Stimulated activated CD8-positive, alpha-beta memory T cell treated with anti-CD3 and anti-CD28 coated beads, Interleukin-15, amount 100 ng/mL, for 24 hours (primary cell): ENCODE measurements around the gene WNT7A.
"Not testable (repeated sequence)": the region's sequence is repeated elsewhere in the genome, so short reads cannot be mapped to it uniquely, and the experiment has no call there.

ENCODE experiments used
- DNase-seq: peaks from one replicate; pipeline ENCODE4 v3.0.0-alpha.2; 2020; ENCODE audit warnings: low read depth

The WNT7A gene

DNA sequence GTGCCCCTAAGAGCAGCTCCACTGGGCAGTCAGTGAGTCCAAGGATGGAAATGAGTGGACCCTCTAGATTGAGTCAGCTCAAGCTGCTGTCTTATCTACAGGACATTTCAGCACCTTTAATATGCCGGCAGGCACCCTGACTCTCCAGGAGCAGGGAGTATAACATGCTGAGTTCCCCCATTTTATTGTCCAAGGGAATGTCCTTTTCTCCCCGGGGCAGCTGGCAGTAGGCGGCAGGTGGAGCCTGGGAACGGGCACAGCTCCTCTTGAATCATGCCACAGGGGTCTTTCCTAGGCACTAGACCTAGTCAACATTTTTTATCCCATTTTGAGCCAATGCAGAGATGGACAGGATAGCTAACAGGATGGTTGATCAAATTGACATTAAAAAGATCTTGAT, 14.8 kb downstream of the WNT7A start:
- DNase-seq: no peak

DNA sequence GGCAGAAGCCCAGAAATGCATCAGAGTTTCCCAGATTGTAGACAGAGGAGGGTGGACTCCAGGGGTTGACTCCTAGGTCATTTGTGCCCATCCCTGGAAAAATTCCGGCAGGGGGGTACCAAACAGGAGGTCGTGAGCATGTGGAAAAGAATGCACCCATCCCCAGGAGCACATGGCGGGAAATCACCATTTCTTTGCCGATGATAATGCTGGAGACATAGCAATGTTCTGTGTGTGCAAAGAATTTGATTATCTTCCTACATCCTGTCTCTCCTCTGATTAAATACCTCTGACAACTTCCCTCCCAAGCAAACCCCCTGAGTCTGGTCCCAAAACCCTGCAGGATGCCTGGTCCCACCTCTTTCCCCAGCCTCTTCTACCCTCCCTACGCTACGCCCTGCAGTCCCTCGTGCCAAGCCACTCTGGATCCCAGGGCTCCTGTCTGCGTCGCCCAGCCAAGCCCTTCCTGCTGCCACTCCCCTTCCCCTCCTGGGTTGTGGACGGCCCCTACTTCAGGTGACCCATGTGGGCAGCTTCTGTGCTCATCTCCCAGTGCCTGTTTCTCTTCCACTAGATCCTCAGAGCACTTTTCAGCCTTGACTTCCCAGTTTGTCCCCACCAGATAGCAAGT, 15.8 kb downstream of the WNT7A start:
- no peak for DNase-seq

DNA sequence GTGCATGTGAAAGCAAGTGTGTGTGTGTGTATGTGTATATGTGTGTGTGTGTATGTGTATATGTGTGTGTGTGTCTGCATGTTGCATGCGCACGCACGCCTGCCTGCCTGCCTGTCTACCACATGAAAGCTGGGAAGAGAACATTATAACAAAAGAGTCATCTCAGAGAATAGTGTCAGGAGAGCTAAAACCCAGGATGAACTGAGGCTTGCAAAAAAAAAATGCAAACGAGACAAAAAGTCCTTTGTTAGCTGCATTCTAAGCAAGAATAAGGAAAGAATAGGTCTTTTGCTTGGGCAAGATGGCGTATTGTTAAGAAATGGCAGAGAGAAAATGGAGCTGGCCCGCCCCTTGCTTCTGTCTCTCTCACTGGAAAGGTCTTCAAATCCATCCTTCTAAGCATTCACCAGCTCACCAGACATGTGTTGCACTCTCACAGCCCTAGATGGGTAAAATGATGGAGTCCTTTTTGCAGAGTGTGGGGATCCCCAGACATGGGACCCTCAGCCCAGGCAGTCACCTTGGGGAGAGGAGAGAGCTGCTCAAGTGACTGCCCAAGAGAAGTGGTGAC, 16.4 kb downstream of the WNT7A start:
- DNase-seq: no peak

DNA sequence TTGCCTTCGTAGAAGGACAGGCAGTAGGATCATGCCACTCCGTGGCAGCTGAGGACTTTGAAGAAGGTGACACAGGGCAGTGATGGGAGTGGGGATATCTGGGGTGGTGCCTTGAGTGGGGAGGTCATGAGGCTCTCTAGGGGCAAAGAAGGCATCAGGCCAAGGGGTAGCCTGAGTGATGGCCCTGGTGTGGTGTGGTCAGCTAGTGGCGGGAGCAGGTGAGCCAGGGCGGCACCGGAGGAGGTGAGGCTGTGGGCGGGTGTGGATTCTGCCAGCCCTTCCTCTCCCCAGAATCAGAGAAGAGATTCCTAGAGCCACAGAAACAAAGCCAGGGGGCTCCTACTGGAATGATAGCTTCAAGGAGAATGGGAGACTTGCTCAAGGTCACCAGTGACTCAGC, 18.4 kb downstream of the WNT7A start:
- DNase-seq: no peak

DNA sequence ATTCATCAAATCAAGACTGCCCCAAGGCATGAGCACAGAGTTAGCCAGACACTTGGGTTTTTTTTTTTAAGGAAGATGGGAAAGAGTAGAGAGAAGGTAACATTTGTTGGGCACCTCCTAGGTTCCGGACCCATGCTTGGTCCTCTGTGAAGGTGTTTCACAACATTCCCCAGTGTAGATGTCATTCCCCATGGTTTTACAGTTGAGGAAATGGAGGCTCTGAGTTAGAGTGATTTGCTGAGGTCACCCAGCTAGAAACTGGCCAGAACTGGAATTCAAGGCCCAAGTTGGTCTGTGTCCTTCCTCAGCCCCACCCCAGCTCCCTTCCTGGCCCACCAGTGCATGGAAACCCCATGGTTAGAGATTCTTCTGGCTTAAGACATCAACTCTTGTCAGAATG, 19.9 kb downstream of the WNT7A start:
- no peak for DNase-seq

DNA sequence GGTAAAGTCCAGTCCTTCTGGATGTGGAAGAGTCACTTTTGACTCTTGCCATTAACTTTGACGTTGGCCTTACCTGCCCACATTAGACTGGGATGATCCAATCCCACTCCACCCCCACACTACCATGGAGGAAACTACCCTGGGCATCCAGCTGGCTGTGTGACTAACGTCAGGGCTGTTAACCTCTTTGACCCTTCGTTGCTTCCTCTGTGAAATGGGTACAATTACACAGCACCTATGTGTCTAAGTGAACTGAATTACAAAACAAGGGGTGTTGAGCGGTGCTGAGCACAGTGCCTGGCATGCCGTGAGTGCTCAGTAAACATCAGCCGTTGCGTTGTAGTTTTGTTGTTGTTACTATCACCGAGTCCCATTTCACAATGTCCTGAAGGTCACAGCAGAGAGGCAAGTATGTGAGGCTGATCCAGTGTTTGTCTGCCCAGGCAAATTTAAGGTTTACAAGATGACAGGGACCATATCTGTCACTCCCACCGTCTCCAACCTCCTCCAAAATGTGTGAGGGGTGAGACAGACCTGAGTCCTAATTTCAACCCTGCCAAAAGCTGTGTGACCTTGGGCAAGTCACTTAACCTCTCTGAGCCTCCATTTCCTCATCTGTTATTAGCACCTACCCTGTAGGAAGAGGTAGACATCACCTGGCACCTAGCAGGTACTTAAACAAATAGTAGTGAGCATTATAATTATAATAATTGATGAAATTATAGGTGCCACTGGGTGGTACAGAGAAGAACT, 20.9 kb downstream of the WNT7A start:
- DNase-seq: no peak

DNA sequence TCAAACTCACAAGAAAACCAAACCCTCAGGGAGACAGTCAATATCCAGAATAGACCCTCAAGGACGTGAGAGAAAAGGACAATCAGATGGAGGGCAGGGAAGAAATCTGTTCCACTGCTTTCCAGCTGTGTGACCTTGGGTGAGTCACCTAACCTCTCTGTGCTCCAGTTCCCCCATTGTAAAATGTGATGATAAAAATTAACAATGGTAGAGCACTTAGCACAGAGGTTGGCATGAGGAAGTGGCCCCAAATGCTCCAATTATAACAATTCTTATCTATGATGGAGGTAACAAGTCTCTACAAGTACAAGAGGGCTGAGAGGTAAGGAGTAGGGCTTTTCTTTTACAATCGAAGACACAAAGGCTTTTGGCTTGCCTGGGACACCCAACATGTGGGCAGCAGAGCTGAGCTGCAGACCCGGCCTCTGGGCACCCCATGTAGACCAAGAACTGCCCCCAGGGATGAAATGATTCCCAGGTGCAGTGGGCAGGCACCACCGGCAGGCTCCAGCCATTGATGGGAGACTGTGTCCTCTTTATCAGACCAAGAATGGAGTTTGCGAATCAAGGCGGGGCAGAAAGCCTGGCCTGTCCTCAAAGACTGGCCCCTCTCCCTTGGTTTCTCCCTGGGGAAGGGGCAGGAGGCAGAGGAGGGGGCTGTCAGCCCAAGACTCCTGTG, 22.0 kb downstream of the WNT7A start:
- no peak for DNase-seq

DNA sequence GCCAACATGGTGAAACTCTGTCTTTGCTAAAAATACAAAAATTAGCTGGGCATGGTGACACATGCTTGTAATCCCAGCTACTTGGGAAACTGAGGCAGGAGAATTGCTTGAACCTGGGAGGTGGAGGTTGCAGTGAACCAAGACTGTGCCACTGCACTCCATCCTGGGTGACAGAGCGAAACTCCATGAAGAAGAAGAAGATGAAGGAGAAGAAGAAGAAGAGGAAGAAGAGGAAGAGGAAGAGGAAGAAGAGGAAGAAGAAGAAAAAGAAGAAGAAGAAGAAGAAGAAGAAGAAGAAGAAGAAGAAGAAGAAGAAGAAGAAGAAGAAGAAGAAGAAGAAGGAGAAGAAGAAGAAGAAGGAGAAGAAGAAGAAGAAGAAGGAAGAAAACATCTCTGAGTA, 23.2 kb downstream of the WNT7A start:
- DNase-seq: not testable (repeated sequence)

DNA sequence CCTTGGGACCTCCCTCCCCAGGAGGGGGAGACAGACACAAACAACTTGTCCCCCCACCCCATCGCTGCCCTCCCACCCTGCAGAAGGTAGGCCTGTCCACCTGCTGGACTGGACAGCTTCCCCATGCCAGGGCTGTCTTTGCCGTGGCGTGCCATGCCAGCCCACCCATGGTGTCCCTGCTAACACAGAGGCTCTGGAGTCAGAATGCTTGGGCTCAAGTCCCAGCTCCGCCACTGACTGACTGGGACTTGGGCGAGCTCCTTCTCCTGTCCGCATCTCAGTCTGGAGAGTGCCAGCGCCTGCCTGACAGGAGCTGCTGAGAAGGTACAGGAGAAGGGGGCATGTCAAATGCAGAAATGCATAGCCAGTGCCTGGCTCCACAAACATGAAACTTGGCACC, 23.9 kb downstream of the WNT7A start:
- DNase-seq: no peak

DNA sequence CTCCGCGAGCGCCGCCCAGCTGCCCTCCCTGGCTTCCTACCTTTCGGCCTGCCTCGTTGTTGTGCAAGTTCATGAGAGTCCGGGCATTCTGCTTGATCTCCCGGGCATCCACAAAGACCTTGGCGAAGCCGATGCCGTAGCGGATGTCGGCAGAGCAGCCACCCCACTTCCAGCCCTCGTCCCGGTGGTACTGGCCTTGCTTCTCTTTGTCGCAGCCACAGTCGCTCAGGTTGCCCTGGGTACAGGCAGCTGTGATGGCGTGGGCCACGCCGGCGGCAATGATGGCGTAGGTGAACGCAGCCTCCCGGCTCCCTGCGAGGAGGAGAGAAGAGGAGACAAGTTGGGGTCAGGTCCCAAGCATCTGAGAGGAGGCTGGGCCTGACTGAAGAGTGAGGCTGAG, 25.4 kb downstream of the WNT7A start:
- no peak for DNase-seq

DNA sequence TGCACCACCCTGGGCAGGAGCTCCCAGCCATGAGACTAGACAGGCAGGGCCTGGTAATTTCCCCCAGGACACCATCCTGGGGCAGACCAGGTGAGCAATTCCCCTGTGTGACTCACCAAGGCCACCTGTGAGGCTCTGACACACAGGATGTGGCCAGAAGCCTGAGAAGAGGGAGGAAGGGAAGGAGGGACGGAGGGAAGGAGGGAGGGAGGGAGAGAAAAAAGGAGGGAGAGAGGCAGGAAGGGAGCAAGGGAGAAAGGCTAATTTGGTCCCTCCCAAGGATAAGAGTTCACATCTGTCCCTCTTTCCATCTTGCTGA, 25.9 kb downstream of the WNT7A start:
- DNase-seq: no peak

DNA sequence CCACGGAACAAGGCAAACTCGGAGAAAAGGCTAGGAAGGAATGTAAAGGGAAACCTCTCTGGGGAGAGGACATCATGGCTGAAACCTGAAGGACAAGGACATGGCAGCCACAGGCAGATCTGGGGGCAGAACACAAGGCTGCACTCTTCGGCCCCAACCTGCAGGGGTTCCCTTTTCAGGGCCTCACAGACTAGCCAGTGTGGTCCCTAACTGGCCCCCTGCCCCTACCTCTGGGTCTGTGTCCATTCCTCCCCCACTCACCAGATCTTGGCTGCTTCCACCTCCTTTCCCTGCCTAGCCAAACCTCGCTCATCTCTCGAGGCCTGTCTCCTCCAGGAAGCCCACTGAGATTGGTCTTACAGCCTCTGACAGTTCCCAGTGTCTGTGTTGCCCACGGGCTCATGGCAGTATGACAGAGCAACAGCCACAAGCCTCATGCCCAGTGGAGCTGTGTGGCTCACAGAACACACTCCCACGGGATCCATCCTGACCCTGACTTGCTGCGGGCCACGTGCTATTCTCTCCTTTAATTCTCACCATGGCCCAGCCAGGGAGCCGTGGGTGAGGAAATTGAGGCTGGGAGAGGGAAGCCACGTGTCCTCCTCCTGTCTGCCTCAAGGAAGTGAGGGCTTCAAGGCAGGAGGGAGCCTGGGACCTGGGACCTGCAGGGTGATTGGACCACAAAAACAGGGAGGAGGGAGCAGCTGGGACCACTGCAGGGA, 26.5 kb downstream of the WNT7A start:
- no peak for DNase-seq

DNA sequence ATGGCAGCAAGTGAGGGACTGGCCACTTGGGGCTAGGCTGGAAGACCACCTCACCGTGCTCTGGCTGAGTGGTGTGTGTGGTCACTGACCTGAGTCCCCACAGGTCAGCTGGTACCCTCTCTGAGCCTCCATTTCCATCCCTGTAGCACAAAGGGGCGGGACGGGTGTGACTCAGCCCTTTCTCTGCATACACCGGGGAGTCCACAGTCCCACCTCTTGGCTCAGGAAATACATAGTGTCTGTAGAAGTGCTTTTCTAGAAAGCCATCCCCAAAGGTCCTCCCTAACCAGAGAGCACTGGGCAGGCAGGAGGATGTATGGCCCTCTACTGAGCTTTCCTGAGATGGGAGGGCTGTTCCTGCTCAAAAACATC, 27.2 kb downstream of the WNT7A start:
- no peak for DNase-seq

DNA sequence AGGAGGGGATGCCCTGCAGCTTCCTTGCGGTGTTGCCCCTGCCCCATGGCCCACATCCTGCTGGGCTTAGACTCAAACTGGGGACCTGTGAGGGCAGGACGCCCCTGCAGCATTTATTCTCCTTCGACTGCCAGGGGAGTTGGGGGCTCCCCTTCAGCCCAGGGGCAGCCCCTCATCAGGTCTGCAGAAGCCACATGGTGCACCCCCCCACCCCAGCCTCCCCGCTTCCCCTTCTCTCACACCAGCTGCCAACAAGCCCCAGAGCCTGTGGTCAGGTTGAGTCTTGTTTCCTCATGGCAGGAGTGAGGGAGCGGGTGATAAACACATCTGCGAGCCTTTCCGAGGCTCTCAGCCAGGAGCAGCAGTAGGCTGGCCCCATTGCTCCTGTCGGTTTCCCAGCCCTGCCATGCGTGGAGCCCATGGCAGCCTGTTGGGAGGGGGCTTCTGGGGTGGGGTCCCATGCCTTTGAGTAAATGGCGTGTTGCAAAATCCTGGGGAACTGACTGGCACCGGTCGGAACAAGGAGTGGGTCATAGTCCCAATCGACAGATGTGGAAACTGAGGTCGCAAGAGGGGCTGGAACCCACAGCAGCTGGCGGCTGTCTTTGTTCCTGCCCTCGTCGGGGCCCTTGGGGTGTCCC, 27.8 kb downstream of the WNT7A start:
- DNase-seq: no peak

DNA sequence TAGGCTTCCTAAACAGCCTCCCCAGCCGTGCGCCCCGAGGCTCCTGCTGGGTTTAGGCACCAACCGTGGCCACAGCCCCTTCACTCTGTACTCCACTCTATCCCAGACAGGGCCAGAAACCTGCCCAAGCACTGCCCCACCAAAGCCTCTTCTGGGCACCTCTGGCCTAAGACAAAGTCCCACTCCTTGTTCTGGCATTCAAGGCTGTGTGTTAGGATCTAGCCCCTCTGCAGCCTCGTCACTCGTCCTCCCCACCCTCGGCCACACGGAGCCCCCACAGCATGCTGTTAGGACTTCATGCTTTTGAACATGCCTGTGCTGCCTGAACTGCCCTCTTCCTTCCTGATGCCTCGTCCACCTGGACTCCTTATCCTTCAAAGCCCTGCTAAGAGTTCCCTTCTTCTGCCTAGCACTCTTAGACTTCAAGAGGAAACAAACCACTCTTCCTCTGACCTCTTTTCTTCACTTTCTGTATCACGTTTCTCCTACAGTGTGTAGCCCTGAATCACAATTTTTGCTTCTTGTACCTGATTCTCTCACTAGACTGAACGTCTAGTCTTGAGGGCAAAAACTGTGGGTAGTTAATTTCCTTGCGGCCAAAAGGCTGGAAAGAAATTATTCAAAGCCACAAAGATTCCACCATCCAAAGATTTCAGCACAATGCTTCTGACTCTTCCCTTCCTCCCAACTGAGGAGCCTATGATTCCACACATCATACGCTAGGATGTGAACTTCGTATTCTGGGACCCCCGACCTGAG, 28.6 kb downstream of the WNT7A start:
- DNase-seq: no peak

DNA sequence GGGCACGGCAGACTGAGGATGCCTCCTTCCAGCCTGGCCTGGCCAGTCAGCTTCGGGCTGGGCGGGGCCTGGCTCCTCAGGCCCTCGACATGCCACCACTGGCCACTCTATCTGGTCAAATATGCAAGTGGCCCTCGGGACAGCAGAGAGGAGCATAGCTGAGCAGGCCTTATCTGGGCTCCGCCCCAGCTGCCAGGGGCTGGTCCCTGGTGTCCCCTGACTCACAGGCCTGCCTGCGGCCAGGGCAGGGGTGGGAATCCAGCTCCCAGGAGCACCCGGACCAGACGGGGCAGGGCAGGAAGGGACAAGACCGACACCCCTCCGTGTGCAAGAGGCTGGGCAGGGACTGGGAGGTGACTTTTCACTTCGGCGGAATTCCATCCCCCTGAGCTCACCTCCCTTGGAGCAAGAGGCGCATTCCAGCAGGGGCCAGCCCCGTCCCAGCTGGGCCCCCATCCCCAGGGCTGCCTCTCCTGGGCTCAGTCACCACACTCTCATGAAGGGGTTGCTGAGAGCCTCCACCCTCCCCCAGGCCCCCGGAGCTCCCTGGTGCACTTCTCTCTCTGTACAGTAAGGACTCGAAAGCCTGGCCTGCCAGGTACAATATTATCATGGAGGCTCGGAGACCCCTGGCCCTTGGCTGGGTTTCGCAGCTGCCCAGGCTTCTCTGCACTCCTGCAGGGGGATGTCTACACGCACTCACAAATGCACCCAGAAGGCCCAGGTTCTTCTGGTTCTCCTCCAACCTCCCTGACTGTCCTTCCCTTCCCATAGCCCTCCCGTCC, 29.5 kb downstream of the WNT7A start:
- DNase-seq: no peak

DNA sequence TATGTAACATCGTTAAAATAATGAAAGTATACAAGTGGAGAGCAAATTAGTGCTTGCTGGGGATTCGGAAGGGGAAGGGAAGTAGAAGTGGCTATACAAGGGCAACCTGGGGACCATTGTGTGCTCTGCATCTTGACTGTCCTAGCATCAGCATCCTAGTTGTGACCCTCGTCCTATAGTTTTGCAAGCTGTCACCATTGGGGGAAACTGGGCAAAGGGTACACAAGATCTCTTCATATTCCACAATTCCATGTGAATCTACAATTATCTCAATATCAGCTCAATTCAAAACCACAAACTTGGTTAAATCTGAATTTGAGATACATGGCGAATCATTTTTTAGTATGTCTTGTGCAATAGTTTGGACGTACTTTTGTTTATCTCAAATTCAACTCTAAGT, 30.9 kb downstream of the WNT7A start:
- no peak for DNase-seq

DNA sequence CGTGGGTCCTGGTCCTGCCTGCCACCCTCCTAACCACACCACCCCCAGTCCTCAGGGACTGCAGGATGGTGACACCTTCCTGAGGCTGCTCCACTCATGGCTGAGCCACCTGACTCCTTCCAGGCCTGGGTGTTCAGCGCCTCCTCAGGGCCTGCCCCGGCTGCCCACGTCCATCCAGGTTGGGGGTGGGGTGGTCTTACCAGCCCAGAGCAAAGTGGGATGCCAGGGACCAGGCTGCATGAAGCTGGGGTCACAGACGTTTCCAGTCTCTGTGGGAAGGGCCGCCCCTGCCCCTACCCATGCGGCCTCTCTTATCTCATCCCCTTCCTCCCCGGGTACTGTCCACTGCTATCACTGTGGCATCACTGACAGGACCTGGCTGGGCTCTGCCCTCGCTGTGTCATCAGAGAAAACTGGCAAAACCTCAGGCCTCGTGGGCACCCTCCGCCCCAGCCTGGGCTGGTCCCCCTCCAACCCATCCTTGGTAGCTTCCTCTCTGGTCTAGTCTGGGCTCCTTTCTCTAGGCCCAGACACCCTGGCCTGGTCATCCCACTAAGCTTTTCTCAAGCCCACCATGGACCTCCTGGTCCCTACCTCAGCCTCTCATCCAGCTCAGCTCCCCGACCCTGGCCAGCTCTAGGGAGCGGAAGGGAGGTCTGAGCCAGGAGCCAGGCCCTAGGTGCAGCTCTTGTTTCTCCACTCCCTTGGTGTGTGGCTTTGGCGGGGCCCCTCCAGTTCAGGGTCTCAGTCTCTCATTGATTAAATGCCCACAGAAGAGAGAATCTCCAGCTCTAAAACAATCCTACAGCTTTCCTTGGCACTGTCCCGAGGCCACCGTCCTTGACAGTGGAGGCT, 32.9 kb downstream of the WNT7A start:
- no peak for DNase-seq

DNA sequence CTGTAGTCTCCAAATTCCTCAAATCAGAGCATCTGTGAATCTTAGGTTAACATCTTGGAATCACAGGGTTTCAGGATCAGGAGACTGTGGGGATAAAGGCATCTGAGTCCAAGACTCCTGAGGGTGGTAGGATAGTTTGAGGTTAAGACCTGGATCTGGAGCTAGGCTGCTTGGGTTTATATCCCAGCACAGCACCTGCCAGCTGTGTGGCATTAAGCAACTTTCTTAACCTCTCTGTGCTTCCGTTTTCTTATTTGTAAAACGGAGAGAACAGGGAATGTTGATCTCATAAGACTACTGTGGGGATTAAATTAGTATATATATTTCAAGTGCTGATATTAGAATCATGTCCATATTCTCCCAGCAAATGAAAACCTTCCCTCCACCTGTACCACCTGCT, 33.6 kb downstream of the WNT7A start:
- DNase-seq: no peak

DNA sequence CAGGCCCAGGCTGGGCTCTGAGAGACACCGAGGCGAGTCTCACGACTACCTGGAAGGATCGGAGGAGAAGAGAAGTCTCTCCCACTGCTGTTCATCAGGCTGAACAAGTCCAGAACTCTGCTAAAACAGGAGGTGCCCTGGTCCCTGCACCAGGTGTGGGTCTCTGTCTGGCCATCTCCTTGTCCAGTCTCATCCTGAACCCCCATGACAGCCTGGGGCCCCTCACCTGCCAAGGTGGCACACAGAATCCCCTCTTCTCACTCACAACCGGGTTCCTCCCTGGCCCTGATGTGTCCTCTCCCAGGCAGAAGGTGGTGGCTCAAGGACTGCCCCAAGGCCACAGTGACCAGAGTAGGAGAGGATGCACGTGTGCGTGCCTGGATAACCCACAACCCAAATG, 34.1 kb downstream of the WNT7A start:
- no peak for DNase-seq
